ENCODE measurements around the gene ENO2. TPM values are rescaled to one million over a fixed set of nuclear protein-coding genes. Genes with fewer than 3 reads are reported as not detected.

Gene ENO2
- total and polyA plus RNA-seq, 11 donors: 4.6 to 30.9 (median 11.6) TPM

DNA sequence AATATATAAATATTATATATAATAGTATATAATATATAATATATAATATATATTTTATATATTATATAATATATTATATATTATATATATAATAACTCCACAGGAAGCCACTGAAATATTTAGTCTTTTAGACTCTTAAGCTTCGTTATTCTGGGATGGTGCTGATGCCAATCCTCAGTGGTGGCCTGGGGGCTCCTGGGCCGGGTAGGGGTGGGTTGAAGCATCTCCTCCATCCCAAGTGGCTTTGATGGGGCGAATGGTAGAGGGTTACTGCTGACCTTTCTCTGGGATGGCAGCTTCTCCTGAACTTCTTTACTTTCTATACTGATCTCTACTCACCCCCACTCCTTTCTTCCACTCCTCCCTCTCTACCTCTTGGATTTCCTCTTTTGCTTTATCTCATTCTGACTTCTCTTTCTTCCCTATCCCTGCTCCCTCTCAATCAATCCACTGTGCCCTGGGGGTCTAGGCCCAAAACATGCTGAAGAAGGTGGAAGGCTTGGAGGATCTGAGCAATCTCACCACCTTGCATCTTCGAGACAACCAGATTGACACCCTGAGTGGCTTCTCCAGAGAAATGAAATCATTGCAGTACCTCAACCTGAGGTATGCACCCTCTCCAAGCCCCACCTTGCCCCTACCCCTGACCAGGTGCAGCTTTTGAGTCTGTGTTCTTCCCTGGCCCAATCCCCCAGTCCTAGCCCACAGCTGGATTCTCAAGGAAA lies 4.8 kb upstream of the ENO2 start:
- no peak overlapping the region for H3K4me3 ChIP-seq
- WGBS, 4 donors: 86 to 92% (median 89%) methylated on average over 4 of the region's 4 CpGs
- intact Hi-C loops (cut with DNase I): no loop called here
- DNase-seq (no peak), ATAC-seq (no peak)
- H3K27me3 ChIP-seq: peaks cover 0 to 12% (median 0%) of the 10 kb centered on the region in 9 donors
- H3K36me3 ChIP-seq: peaks cover 0 to 19% (median 0%) of the 10 kb centered on the region in 9 donors
- peaks cover 0 to 16% (median 10%) of the 10 kb centered on the region in 12 donors for H3K4me1 ChIP-seq
- no peak overlapping the region for H3K27ac ChIP-seq
- TF ChIP-seq POLR2A (IDR thresholded peaks at IDR 0.05): no peak
- TF ChIP-seq, protein P1, sequence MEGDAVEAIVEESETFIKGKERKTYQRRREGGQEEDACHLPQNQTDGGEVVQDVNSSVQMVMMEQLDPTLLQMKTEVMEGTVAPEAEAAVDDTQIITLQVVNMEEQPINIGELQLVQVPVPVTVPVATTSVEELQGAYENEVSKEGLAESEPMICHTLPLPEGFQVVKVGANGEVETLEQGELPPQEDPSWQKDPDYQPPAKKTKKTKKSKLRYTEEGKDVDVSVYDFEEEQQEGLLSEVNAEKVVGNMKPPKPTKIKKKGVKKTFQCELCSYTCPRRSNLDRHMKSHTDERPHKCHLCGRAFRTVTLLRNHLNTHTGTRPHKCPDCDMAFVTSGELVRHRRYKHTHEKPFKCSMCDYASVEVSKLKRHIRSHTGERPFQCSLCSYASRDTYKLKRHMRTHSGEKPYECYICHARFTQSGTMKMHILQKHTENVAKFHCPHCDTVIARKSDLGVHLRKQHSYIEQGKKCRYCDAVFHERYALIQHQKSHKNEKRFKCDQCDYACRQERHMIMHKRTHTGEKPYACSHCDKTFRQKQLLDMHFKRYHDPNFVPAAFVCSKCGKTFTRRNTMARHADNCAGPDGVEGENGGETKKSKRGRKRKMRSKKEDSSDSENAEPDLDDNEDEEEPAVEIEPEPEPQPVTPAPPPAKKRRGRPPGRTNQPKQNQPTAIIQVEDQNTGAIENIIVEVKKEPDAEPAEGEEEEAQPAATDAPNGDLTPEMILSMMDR (IDR thresholded peaks at IDR 0.05): no peak
- H3K9me3 ChIP-seq: no peaks in the 10 kb centered on the region

DNA sequence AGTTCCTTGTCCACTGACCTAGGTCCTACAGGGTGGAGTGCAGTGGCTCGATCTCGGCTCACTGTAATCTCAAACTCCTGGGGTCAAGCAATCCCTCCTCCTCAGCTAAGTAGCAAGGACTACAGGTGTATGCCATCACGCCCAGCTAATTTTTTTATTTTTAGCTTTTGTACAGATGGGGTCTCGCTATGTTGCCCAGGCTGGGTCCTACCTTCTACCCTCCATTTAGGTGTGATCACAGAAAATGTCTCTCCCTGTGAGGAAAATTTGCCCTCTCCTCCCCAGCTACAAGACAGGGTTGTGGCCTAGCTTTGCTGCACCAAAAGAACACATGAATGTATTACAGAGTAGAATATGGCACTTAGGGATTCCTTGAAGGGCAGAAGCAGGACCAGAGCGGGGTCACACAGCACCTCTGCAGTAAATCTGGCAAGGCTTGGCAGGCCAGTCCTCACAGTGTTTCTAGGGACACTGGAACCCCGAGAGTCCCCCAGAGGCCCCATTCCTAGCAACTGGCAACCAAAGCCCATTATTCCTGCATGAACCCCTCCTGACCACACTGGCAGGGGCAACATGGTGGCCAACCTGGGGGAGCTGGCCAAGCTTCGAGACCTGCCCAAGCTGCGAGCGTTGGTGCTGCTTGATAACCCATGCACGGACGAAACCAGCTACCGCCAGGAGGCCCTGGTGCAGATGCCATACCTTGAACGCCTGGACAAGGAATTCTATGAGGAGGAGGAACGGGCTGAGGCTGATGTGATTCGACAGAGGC lies 2.0 kb upstream of the ENO2 start:
- Histone ChIP-seq H3K27me3 (peaks cover 0 to 14% (median 0%) of the 10 kb centered on the region in 9 donors), H3K4me1 (peaks cover 0 to 19% (median 8%) of the 10 kb centered on the region in 12 donors), H3K9me3 (no peaks in the 10 kb centered on the region), H3K27ac (no peak overlapping the region), H3K36me3 (peaks cover 0 to 9% (median 0%) of the 10 kb centered on the region in 9 donors), H3K4me3 (no peak overlapping the region)
- intact Hi-C loops (cut with DNase I): no loop called here
- 88 to 92% (median 90%) methylated on average over 15 of the region's 15 CpGs for WGBS, 4 donors
- ATAC-seq (no peak), DNase-seq (peak in 1 of 5 donors; percentile 16)
- no peak for TF ChIP-seq POLR2A (IDR thresholded peaks at IDR 0.05)
- TF ChIP-seq, protein P1 (IDR thresholded peaks at IDR 0.05): no peak

DNA sequence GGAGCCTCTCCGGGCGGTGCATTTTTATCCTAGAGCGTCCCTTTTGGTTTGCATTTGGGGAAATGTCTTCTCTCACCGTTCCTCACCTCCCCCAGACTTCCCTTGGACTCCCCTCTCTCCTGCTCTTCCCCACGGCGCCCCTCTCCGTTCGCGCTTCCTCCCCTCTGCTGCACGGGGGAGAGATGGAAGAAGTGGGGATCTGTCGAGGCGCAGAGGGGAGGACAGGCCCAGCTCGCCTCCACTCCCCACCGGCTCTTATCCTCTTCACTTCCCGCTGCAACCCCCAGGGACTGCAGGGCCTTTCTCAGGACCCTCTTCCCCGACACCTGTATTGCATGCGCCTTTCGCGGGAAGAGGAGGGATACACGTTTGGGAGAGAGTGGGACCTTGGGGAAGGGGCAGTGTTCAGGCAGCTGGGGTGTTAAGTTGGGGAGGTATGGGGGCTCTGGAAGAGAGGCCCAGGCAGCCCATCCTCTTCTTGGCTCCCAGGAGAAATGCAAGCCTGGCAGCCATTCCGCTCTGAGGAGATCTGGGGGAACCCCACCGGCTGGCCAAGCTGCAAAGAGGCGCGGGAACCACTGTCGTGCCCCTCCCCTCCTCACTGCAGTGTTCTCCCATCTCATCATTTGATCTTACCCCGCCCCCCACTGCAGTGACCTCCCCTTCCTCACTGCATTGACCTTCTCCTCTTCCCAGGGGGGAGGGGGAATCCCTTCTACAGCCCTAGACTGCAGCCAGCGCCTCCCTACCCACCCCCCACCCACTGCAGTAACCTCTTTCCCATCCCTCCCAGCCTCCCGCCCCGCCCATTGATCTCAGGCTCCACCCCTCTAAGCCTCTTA lies 788 bp downstream of the ENO2 start:
- 24 to 39% (median 29%) methylated on average over 29 of the region's 29 CpGs for WGBS, 4 donors
- peak in 1 of 4 donors; percentile 5 for ATAC-seq
- DNase-seq: no peak
- Histone ChIP-seq H3K4me1 (peaks cover 0 to 19% (median 8%) of the 10 kb centered on the region in 12 donors), H3K4me3 (peak overlapping the region; percentile 52 to 84 (median 71)), H3K36me3 (peaks cover 0 to 12% (median 0%) of the 10 kb centered on the region in 9 donors), H3K9me3 (no peaks in the 10 kb centered on the region), H3K27me3 (peaks cover 0 to 14% (median 0%) of the 10 kb centered on the region in 9 donors), H3K27ac (peak overlapping the region in 9 of 12 donors; percentile 43 to 89 (median 64))
- TF ChIP-seq POLR2A (IDR thresholded peaks at IDR 0.05): no peak
- TF ChIP-seq, protein P1 (IDR thresholded peaks at IDR 0.05): no peak
- intact Hi-C loops (cut with DNase I): no loop called here
